Raji (cell line): ENCODE measurements around the gene PRKCA.

ENCODE experiments used
- POLR2A ChIP-seq: IDR thresholded peaks from 2 replicates; pipeline ENCODE4 v1.6.1; 2011; ENCODE audit warnings: low read depth, low read length, control low read depth; ENCODE audit not compliant: insufficient read depth

The PRKCA gene

GRCh38 chr17:66787914-66788313 lies 485.5 kb downstream of the PRKCA start:
- no peak for TF ChIP-seq POLR2A

GRCh38 chr17:66789093-66789492 lies 486.7 kb downstream of the PRKCA start:
- TF ChIP-seq POLR2A, result no peak

- no peak for TF ChIP-seq POLR2A
Measured at GRCh38 chr17:66789961-66790437, 487.6 kb downstream of the PRKCA start.

GRCh38 chr17:66790501-66791061 lies 488.2 kb downstream of the PRKCA start:
- TF ChIP-seq POLR2A, result no peak

- TF ChIP-seq POLR2A, result no peak
Measured at GRCh38 chr17:66791347-66791746, 488.9 kb downstream of the PRKCA start.

GRCh38 chr17:66793814-66794213 lies 491.4 kb downstream of the PRKCA start:
- TF ChIP-seq POLR2A, result no peak

GRCh38 chr17:66795486-66795885 lies 493.1 kb downstream of the PRKCA start:
- TF ChIP-seq POLR2A, result no peak

- TF ChIP-seq POLR2A, result no peak
Measured at GRCh38 chr17:66799849-66800537, 497.6 kb downstream of the PRKCA start.

- TF ChIP-seq POLR2A, result no peak
Measured at GRCh38 chr17:66803474-66803951, 501.1 kb downstream of the PRKCA start.

GRCh38 chr17:66805567-66805966 lies 503.2 kb downstream of the PRKCA start:
- no peak for TF ChIP-seq POLR2A

- no peak for TF ChIP-seq POLR2A
Measured at GRCh38 chr17:66807182-66807581, 504.8 kb downstream of the PRKCA start.

- TF ChIP-seq POLR2A, result no peak
Measured at GRCh38 chr17:66809408-66809807, 507.0 kb downstream of the PRKCA start.

- TF ChIP-seq POLR2A, result no peak
Measured at GRCh38 chr17:66810951-66811682, 508.7 kb downstream of the PRKCA start.

- no peak for TF ChIP-seq POLR2A
Measured at GRCh38 chr17:66811683-66812054, 509.3 kb downstream of the PRKCA start.

GRCh38 chr17:66812571-66812970 lies 510.2 kb downstream of the PRKCA start:
- no peak for TF ChIP-seq POLR2A

GRCh38 chr17:66813296-66813695 lies 510.9 kb downstream of the PRKCA start:
- no peak for TF ChIP-seq POLR2A
